Lower lobe of right lung (tissue), 2 donors: ENCODE data around the gene LRRC25. TPM values are rescaled to one million over a fixed set of nuclear protein-coding genes. Genes with fewer than 3 reads are reported as not detected.

ENCODE experiments used
- ATAC-seq, 2 donors: fragments of 200-7000 bp; cut with Tn5 transposase; one replicate each; pipeline ENCODE4 v1.9.1; 2020 to 2022; ENCODE audit warnings: mild to moderate bottlenecking in 2 of 2, moderate library complexity in 2 of 2
- DNase-seq: peaks from one replicate; pipeline ENCODE4 v3.0.0-alpha.2; 2020
- H3K27ac ChIP-seq: fragments of 200-600 bp; one replicate; pipeline ENCODE4 v1.8.0; 2022
- H3K27me3 ChIP-seq: fragments of 200-600 bp; one replicate; pipeline ENCODE4 v1.8.0; 2022; ENCODE audit warnings: low read depth
- H3K36me3 ChIP-seq: fragments of 200-600 bp; one replicate; pipeline ENCODE4 v1.8.0; 2022; ENCODE audit warnings: mild to moderate bottlenecking
- H3K4me1 ChIP-seq: fragments of 200-600 bp; one replicate; pipeline ENCODE4 v1.8.0; 2022
- H3K4me3 ChIP-seq: fragments of 200-600 bp; one replicate; pipeline ENCODE4 v1.8.0; 2022; ENCODE audit warnings: mild to moderate bottlenecking
- H3K9me3 ChIP-seq: fragments of 200-600 bp; one replicate; pipeline ENCODE4 v1.8.0; 2022
- intact Hi-C: fragments of 100-400 bp; cut with DNase I; formaldehyde crosslinking; loops from one replicate; pipeline ENCODE4 v1.11.0; 2022
- long read RNA-seq: library from polyadenylated mRNA; unstranded; transcript quantifications from one replicate; pipeline ENCODE4 v2.0.0, GENCODE V29; 2021
- total RNA-seq: library from RNA; stranded (reverse); fragmentation: NEBNext Ultra II Directional; extraction: Animal tissue kit (Norgen Biotek cat#: 25700); gene quantifications from one replicate; pipeline ENCODE4 v1.2.1, GENCODE V29; 2021
- TF ChIP-seq, protein P1 (sequence below): fragments of 200-600 bp; IDR thresholded peaks from one replicate; pipeline ENCODE4 v1.8.0; 2022; ENCODE audit warnings: antibody characterized with exemption, mild to moderate bottlenecking
- donor health status: DM: no; HTN: yes; CAD: no; lungs with severe emphysema.

LRRC25 gene
- 35.4 TPM for total RNA-seq
- long read RNA-seq, transcript LRRC25-202 (3 exons, 1,924 nt), result minor isoform, 38 of 115 reads
- long read RNA-seq, transcript LRRC25-201 (2 exons, 2,415 nt), result major isoform, 66 of 115 reads
- long read RNA-seq, partial matches to known transcripts, result 0 of 115 reads
- long read RNA-seq, other reads (novel, unspliced or antisense), result 11 of 115 reads

DNA sequence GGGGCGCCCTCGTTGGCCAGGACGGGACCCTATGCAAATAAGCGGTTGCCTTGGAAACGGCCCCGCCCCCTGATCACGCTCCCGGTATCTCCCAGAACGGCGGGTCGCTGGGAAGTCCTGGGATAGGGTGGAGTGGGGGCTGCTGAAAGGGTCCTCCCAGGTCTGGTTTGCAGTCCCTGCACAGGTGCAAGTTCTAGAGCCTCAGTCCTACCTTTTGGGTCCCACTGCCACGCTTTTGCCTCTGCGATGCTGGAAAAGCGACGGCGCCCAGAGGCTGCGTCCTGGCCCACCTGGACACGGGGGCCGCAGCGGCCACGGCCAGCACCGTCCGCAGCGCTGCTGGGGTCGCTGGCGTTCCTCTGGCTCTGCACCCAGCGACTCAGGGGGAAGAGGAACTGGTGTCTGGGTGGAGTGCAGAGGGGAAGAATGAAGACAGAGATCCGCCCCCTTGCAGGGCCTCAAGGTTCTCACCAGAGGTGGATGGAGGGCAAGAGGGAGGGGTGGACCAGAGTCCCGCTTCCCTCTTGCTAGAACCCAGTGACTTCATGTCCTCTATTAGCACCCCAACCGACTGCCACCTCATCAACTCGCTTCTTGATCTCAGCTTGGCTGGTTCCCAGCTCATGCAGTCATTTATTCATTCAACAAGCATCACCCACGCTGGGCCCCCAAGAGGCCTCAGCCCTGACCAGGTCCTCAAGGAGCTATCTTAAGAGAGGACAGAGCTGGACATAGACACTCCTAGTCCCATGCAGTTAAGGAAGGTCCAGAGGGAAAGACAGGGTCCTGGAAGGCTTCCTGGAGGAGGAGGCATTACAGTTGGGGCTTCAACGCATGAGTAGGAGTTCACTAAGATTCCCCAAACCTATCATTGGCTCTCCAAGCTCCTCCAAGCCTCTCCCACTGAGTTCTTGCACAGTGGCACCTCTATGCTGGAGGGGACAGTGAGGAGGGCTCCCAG lies at the start of gene LRRC25:
TSS of gene LRRC25 (minus strand) at position 381 of the 961 bp plus-strand sequence. CDS start 659 bp downstream, outside the sequence.
- TF ChIP-seq, protein P1, sequence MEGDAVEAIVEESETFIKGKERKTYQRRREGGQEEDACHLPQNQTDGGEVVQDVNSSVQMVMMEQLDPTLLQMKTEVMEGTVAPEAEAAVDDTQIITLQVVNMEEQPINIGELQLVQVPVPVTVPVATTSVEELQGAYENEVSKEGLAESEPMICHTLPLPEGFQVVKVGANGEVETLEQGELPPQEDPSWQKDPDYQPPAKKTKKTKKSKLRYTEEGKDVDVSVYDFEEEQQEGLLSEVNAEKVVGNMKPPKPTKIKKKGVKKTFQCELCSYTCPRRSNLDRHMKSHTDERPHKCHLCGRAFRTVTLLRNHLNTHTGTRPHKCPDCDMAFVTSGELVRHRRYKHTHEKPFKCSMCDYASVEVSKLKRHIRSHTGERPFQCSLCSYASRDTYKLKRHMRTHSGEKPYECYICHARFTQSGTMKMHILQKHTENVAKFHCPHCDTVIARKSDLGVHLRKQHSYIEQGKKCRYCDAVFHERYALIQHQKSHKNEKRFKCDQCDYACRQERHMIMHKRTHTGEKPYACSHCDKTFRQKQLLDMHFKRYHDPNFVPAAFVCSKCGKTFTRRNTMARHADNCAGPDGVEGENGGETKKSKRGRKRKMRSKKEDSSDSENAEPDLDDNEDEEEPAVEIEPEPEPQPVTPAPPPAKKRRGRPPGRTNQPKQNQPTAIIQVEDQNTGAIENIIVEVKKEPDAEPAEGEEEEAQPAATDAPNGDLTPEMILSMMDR, result no peak
- peak within 1 kb of the TSS; percentile 41 for H3K27ac ChIP-seq
- peaks cover 32% of the 10 kb centered on the region for H3K4me1 ChIP-seq
- DNase-seq (peak; percentile 81), ATAC-seq (peak; percentile 67 to 79)
- H3K27me3 ChIP-seq, result peaks cover 19% of the 10 kb centered on the region
- no peaks in the 10 kb centered on the region for H3K36me3 ChIP-seq
- intact Hi-C loops, result loop anchor here (10.0 kb wide), 1 partner anchor 53 kb away; the partner anchor contains the start of gene PGPEP1
- H3K9me3 ChIP-seq, result no peaks in the 10 kb centered on the region
- H3K4me3 ChIP-seq, result peak within 1 kb of the TSS; percentile 53

DNA sequence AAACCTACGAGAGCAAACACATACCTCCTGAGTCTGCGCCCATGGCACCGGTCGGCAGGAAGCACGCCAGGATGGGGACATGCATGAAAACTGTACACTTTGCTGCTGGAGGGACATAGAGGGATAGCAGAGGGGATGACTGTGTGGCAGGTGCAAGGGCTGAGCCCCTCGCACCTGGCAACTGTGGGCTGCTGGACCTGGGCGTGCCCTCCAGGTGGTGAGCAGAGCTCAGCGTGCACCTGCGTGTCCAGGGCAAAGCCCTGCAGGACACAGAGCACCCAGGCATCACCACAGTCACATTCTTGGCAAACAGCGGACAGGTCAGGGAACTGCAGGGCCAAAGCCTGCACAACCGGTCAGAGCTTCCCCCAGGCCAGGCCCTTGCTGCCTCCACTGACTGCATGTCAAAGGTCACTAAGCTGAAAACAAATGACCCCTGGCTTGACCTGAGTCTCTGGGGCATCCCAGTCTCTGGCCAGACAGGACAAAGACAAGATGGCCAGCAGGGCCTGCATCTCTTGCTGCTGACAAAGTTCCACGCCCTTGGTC lies 49.5 kb upstream of the LRRC25 start:
- intact Hi-C loops, result no loop called here
- DNase-seq, result no peak
- H3K27me3 ChIP-seq, result no peaks in the 10 kb centered on the region
- peaks cover 91% of the 10 kb centered on the region for H3K36me3 ChIP-seq
- peaks cover 10% of the 10 kb centered on the region for H3K4me1 ChIP-seq
- H3K9me3 ChIP-seq, result no peaks in the 10 kb centered on the region
- no peak overlapping the region for H3K27ac ChIP-seq
- no peak for ATAC-seq
- TF ChIP-seq, protein P1, result no peak
- H3K4me3 ChIP-seq, result no peak overlapping the region

DNA sequence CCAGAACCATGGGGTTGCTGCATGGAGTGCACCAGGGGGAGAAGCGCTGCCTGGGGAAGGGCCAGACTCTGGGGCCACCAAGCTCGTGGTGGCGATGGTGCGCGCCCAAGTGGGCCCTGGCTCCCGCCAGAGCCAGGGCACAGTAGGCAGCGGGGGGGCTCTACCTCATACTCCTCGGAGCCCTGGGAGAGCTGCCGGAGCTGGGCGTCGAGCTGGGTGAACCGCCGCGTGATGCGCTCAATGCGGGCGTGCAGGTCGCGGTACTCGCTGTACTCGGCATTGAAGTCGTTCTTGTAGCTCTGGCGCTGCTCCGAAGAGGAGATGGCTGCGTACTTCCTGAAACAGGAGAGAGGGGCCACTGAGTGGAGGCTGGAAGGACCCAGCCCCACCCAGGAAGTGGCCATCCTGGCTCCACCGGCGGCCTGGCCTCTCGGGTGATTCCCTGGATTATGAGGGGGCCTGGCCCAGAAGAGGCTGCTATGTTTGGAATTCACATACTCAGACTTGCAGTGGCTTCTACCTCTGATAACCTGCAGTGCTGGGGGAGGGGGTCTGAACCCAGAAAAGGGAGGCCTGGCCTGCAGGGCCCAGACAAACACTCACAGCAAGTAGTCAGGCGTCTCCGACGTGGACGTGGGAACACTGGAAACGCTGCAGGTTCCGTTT lies 48.9 kb upstream of the LRRC25 start:
- peaks cover 10% of the 10 kb centered on the region for H3K4me1 ChIP-seq
- ATAC-seq (no peak), DNase-seq (no peak)
- H3K4me3 ChIP-seq, result no peak overlapping the region
- H3K27ac ChIP-seq, result peak overlapping the region; percentile 31
- peaks cover 85% of the 10 kb centered on the region for H3K36me3 ChIP-seq
- H3K9me3 ChIP-seq, result no peaks in the 10 kb centered on the region
- H3K27me3 ChIP-seq, result no peaks in the 10 kb centered on the region
- intact Hi-C loops, result no loop called here
- TF ChIP-seq, protein P1, result no peak

DNA sequence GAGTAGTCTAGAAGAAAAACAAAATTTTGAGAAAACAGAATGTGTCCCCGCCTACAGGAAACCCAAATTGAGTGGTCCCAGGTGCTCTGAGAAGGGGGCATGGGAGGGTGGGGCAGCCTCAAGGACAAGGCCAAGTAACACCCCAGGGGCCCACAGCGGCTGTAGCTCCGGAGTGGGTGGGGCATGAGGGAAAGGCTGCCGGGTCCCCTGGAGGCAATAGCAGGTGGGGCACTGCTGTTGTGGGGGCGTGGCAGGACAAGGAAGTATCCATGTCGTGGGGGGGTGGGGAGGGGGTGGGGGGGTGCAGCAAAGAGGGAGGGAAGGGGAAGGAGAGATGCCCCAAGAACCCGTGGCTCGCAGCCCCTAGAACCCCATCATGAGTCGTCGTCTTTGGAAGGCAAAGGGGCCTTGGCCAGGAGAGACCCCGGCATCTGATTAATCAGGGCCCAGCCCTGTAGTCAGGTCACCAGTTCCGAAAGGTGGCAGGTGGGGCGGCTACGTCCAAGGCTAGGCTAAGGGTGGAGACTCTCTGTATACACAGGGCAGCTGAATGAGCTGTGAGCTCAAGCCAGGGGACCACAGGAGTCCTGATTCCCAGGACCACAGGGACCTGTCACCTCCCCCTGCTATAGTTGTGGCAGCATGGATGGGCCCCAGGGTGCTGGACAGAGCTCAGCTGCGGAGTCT lies 48.0 kb upstream of the LRRC25 start:
- no peak for ATAC-seq
- peaks cover 76% of the 10 kb centered on the region for H3K36me3 ChIP-seq
- H3K9me3 ChIP-seq, result no peaks in the 10 kb centered on the region
- no peaks in the 10 kb centered on the region for H3K27me3 ChIP-seq
- TF ChIP-seq, protein P1, result no peak
- H3K4me3 ChIP-seq, result no peak overlapping the region
- no peak for DNase-seq
- intact Hi-C loops, result no loop called here
- peaks cover under 1% of the 10 kb centered on the region for H3K4me1 ChIP-seq
- H3K27ac ChIP-seq, result no peak overlapping the region

DNA sequence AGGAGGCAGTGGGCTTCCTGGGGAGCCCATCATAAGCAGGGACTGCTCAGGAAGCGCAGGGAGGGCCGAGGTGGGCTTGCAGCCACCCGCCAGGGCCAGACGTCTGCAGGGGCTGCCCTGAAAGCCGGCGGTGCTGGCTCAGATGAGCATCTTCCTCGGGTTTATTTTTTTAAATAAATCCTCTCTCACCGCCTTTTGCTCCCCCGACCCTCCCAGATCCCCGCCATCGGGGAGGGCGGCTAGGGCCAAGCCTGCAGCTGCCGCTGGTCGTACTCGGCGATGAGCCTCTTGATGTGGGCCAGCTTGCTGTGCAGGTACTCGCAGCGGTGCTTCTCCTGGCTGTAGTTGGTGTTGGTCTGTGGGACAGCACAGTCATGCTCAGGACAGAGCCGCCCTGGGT lies 47.1 kb upstream of the LRRC25 start:
- DNase-seq (no peak), ATAC-seq (no peak)
- peaks cover 2% of the 10 kb centered on the region for H3K4me1 ChIP-seq
- H3K4me3 ChIP-seq, result no peak overlapping the region
- no peaks in the 10 kb centered on the region for H3K27me3 ChIP-seq
- H3K27ac ChIP-seq, result no peak overlapping the region
- H3K9me3 ChIP-seq, result no peaks in the 10 kb centered on the region
- intact Hi-C loops, result no loop called here
- peaks cover 67% of the 10 kb centered on the region for H3K36me3 ChIP-seq
- TF ChIP-seq, protein P1, result no peak
